WERI-Rb-1 (cell line): ENCODE results near the gene TMEM119.

Experiments
- DNase-seq: peaks from one replicate; pipeline ENCODE4 v3.0.0-alpha.2; 2020
- H3K27ac ChIP-seq: fragments of 250-450 bp; sonication (Bioruptor Pico); 2 replicates; pipeline ENCODE4 v1.5.1; 2020; ENCODE audit warnings: mild to moderate bottlenecking, moderate library complexity
- H3K27me3 ChIP-seq: fragments of 250-450 bp; sonication (Bioruptor Pico); 2 replicates; pipeline ENCODE4 v1.5.1; 2021; ENCODE audit warnings: mild to moderate bottlenecking, low read depth, moderate library complexity; ENCODE audit not compliant: insufficient read depth, severe bottlenecking
- H3K36me3 ChIP-seq: fragments of 250-450 bp; sonication (Bioruptor Pico); 2 replicates; pipeline ENCODE4 v1.5.1; 2020; ENCODE audit warnings: mild to moderate bottlenecking, moderate library complexity
- H3K4me3 ChIP-seq: 2 replicates; pipeline ENCODE4 v1.5.1; 2011; ENCODE audit warnings: low read depth, mild to moderate bottlenecking, control low read depth, low read length
- H3K9me3 ChIP-seq: fragments of 250-450 bp; sonication (Bioruptor Pico); 2 replicates; pipeline ENCODE4 v1.5.1; 2021; ENCODE audit warnings: mild to moderate bottlenecking, moderate library complexity; ENCODE audit not compliant: severe bottlenecking
- TF ChIP-seq, protein P1 (sequence below): IDR thresholded peaks from 2 replicates; pipeline ENCODE4 v1.5.1; 2011; ENCODE audit warnings: low read depth, mild to moderate bottlenecking, control low read depth, inconsistent platforms, low read length

The TMEM119 gene

GRCh38 chr12:108602209-108602705 lies 4.4 kb upstream of the TMEM119 start:
- H3K27ac ChIP-seq, result no peak overlapping the region
- no peak for DNase-seq
- TF ChIP-seq, protein P1, sequence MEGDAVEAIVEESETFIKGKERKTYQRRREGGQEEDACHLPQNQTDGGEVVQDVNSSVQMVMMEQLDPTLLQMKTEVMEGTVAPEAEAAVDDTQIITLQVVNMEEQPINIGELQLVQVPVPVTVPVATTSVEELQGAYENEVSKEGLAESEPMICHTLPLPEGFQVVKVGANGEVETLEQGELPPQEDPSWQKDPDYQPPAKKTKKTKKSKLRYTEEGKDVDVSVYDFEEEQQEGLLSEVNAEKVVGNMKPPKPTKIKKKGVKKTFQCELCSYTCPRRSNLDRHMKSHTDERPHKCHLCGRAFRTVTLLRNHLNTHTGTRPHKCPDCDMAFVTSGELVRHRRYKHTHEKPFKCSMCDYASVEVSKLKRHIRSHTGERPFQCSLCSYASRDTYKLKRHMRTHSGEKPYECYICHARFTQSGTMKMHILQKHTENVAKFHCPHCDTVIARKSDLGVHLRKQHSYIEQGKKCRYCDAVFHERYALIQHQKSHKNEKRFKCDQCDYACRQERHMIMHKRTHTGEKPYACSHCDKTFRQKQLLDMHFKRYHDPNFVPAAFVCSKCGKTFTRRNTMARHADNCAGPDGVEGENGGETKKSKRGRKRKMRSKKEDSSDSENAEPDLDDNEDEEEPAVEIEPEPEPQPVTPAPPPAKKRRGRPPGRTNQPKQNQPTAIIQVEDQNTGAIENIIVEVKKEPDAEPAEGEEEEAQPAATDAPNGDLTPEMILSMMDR, result no peak
- H3K27me3 ChIP-seq, result no peaks in the 10 kb centered on the region
- peaks cover 4% of the 10 kb centered on the region for H3K9me3 ChIP-seq
- H3K4me3 ChIP-seq, result no peak overlapping the region
- no peaks in the 10 kb centered on the region for H3K36me3 ChIP-seq

- peak; percentile 43 for DNase-seq
- H3K27ac ChIP-seq, result no peak overlapping the region
- TF ChIP-seq, protein P1, result no peak
- no peaks in the 10 kb centered on the region for H3K27me3 ChIP-seq
- no peak overlapping the region for H3K4me3 ChIP-seq
- no peaks in the 10 kb centered on the region for H3K36me3 ChIP-seq
- no peaks in the 10 kb centered on the region for H3K9me3 ChIP-seq
Measured at GRCh38 chr12:108600702-108601007, 2.8 kb upstream of the TMEM119 start.

DNA sequence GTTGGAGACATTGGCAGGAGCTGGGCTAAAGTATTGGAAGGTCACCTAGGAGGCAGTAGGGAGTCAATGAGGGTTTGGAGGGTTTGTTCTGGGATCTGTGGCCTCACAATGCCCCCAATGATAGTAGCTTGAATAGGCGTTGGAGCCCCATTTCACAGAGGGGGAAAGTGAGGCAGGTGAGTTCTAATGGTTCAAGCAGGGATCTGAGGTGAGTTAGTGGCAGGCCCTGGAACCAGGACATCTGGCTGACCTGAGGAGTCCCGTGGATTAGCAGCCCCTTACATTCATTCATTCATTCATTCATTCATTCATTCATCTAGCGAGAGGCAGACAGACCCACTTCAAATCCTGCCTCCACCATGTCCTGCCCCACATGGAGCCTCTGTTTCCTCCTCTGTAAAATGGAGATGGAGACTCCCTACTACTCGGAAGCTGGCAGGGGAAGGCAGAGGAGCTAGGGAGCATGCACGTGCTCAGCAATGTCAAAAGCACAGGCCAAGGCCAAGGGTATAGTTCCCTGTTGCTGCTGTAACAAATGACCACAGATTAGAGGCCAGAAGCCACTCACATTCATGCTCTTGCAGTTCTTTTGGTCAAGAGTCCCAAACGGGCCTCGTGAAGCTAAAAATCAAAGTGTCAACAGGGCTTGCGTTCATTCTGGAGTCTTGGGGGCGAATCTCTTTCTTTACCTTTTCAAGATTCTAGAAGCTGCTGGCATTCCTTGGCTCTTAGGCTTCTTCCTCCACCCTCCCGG lies 2.2 kb upstream of the TMEM119 start:
- TF ChIP-seq, protein P1, result 0 out of 2 replicates have a peak, but pooled peaks have one; percentile 8
- no peaks in the 10 kb centered on the region for H3K9me3 ChIP-seq
- no peak overlapping the region for H3K27ac ChIP-seq

GRCh38 chr12:108599541-108599940 lies 1.7 kb upstream of the TMEM119 start:
- no peak for DNase-seq
- TF ChIP-seq, protein P1, result no peak
- Histone ChIP-seq H3K36me3 (no peaks in the 10 kb centered on the region), H3K27ac (no peak overlapping the region), H3K9me3 (no peaks in the 10 kb centered on the region), H3K27me3 (no peaks in the 10 kb centered on the region), H3K4me3 (no peak overlapping the region)

More for the DNA sequence above, 2.2 kb upstream of the TMEM119 start:
- Histone ChIP-seq H3K27me3 (no peaks in the 10 kb centered on the region), H3K4me3 (no peak overlapping the region), H3K36me3 (no peaks in the 10 kb centered on the region)
- DNase-seq, result no peak

GRCh38 chr12:108598553-108599250 lies 818 bp upstream of the TMEM119 start:
- DNase-seq, result no peak
- Histone ChIP-seq H3K36me3 (no peaks in the 10 kb centered on the region), H3K9me3 (no peaks in the 10 kb centered on the region), H3K27ac (no peak overlapping the region), H3K27me3 (no peaks in the 10 kb centered on the region), H3K4me3 (no peak overlapping the region)
- TF ChIP-seq, protein P1, result no peak
